HG03045 (cell line): ENCODE data around the gene CNBD2.
"Not testable (repeated sequence)": the region's sequence is repeated elsewhere in the genome, so short reads cannot be mapped to it uniquely, and the experiment has no call there.

ENCODE experiments used
- ATAC-seq: cut with Tn5 transposase; IDR thresholded peaks from one replicate; pipeline ENCODE4 v1.9.1; 2021; ENCODE audit warnings: mild to moderate bottlenecking, moderate library complexity; ENCODE audit not compliant: unreplicated experiment

The CNBD2 gene

GRCh38 chr20:36018208-36018988 is 50.0 kb downstream of the CNBD2 start:
- ATAC-seq: no peak

GRCh38 chr20:36026131-36026530 is 57.7 kb downstream of the CNBD2 start:
- not testable (repeated sequence) for ATAC-seq

GRCh38 chr20:36028106-36028808 is 59.9 kb downstream of the CNBD2 start:
- ATAC-seq: no peak

- no peak for ATAC-seq
Observed at GRCh38 chr20:36030149-36030548, 61.8 kb downstream of the CNBD2 start.

- ATAC-seq: no peak
Observed at GRCh38 chr20:36031806-36032205, 63.4 kb downstream of the CNBD2 start.

- ATAC-seq: no peak
Observed at GRCh38 chr20:36034875-36035274, 66.5 kb downstream of the CNBD2 start.

- no peak for ATAC-seq
Observed at GRCh38 chr20:36035745-36036144, 67.4 kb downstream of the CNBD2 start.

GRCh38 chr20:36036688-36037087 is 68.3 kb downstream of the CNBD2 start:
- ATAC-seq: no peak

- no peak for ATAC-seq
Observed at GRCh38 chr20:36040571-36040970, 72.2 kb downstream of the CNBD2 start.

- no peak for ATAC-seq
Observed at GRCh38 chr20:36043441-36043840, 75.1 kb downstream of the CNBD2 start.

GRCh38 chr20:36043892-36044515 is 75.6 kb downstream of the CNBD2 start:
- no peak for ATAC-seq

- ATAC-seq: no peak
Observed at GRCh38 chr20:36045373-36045714, 77.0 kb downstream of the CNBD2 start.

GRCh38 chr20:36046073-36046798 is 77.8 kb downstream of the CNBD2 start:
- ATAC-seq: not testable (repeated sequence)

- not testable (repeated sequence) for ATAC-seq
Observed at GRCh38 chr20:36049408-36049807, 81.0 kb downstream of the CNBD2 start.

- peak; percentile 92 for ATAC-seq
Observed at GRCh38 chr20:36050436-36051317, 82.3 kb downstream of the CNBD2 start.

GRCh38 chr20:36051318-36052116 is 83.1 kb downstream of the CNBD2 start:
- ATAC-seq: no peak

GRCh38 chr20:36052117-36052513 is 83.7 kb downstream of the CNBD2 start:
- ATAC-seq: no peak

GRCh38 chr20:36053863-36054518 is 85.6 kb downstream of the CNBD2 start:
- ATAC-seq: not testable (repeated sequence)

GRCh38 chr20:36055145-36055544 is 86.8 kb downstream of the CNBD2 start:
- ATAC-seq: no peak
